IPS DF 4.7 (cell line): ENCODE measurements around the gene PYGO2.
"Not testable (repeated sequence)": the region's sequence is repeated elsewhere in the genome, so short reads cannot be mapped to it uniquely, and the experiment has no call there.

Experiments used
- DNase-seq: peaks from one replicate; pipeline ENCODE4 v3.0.0-alpha.2; 2013; ENCODE audit warnings: low spot score; ENCODE audit errors: extremely low read depth

PYGO2 gene

GRCh38 chr1:155000726-155001424 is 39.3 kb upstream of the PYGO2 start:
- no peak for DNase-seq

GRCh38 chr1:155000411-155000725 is 38.8 kb upstream of the PYGO2 start:
- DNase-seq, result no peak

GRCh38 chr1:154999571-155000410 is 38.2 kb upstream of the PYGO2 start:
- DNase-seq, result no peak

- DNase-seq, result no peak
Observed at GRCh38 chr1:154998818-154999570, 37.4 kb upstream of the PYGO2 start.

GRCh38 chr1:154998201-154998780 is 36.7 kb upstream of the PYGO2 start:
- no peak for DNase-seq

- no peak for DNase-seq
Observed at GRCh38 chr1:154996966-154997701, 35.6 kb upstream of the PYGO2 start.

GRCh38 chr1:154995301-154995983 is 33.9 kb upstream of the PYGO2 start:
- not testable (repeated sequence) for DNase-seq

GRCh38 chr1:154994591-154994990 is 33.0 kb upstream of the PYGO2 start:
- no peak for DNase-seq

GRCh38 chr1:154994269-154994587 is 32.6 kb upstream of the PYGO2 start:
- DNase-seq, result no peak

GRCh38 chr1:154993572-154994268 is 32.1 kb upstream of the PYGO2 start, which contains the start of gene LENEP:
LENEP (plus strand) TSS chr1:154993586; CDS start chr1:154993608, 22 bp downstream.
- no peak for DNase-seq

- DNase-seq, result no peak
Observed at GRCh38 chr1:154992721-154993571, 31.4 kb upstream of the PYGO2 start.

- no peak for DNase-seq
Observed at GRCh38 chr1:154990276-154990675, 28.7 kb upstream of the PYGO2 start.

- no peak for DNase-seq
Observed at GRCh38 chr1:154989195-154989860, 27.7 kb upstream of the PYGO2 start.

GRCh38 chr1:154988058-154988954 is 26.7 kb upstream of the PYGO2 start:
- DNase-seq, result no peak

GRCh38 chr1:154987326-154987725 is 25.7 kb upstream of the PYGO2 start:
- DNase-seq, result no peak

- not testable (repeated sequence) for DNase-seq
Observed at GRCh38 chr1:154986736-154987135, 25.2 kb upstream of the PYGO2 start.

- no peak for DNase-seq
Observed at GRCh38 chr1:154983776-154984466, 22.3 kb upstream of the PYGO2 start.
